Activated effector memory CD4-positive, alpha-beta T cell treated with anti-CD3 and anti-CD28 coated beads, Interleukin-2, amount 50 U/mL, for 16 hours (primary cell): ENCODE data around the gene RNASEH2B.

ENCODE experiments used
- DNase-seq: peaks from one replicate; pipeline ENCODE4 v3.0.0-alpha.2; 2020

Gene RNASEH2B

GRCh38 chr13:50942630-50943311 lies 33.2 kb downstream of the RNASEH2B start:
- no peak for DNase-seq

GRCh38 chr13:50945669-50946068 lies 36.1 kb downstream of the RNASEH2B start:
- DNase-seq: no peak

- no peak for DNase-seq
Observed at GRCh38 chr13:50948601-50949000, 39.0 kb downstream of the RNASEH2B start.

- DNase-seq: no peak
Observed at GRCh38 chr13:50950849-50951248, 41.3 kb downstream of the RNASEH2B start.

GRCh38 chr13:50951366-50951765 lies 41.8 kb downstream of the RNASEH2B start:
- no peak for DNase-seq

GRCh38 chr13:50955241-50955640 lies 45.6 kb downstream of the RNASEH2B start:
- no peak for DNase-seq

- DNase-seq: no peak
Observed at GRCh38 chr13:50955798-50956197, 46.2 kb downstream of the RNASEH2B start.

- DNase-seq: no peak
Observed at GRCh38 chr13:50957620-50958019, 48.0 kb downstream of the RNASEH2B start.

- no peak for DNase-seq
Observed at GRCh38 chr13:50969691-50970090, 60.1 kb downstream of the RNASEH2B start.

- DNase-seq: no peak
Observed at GRCh38 chr13:50970956-50971355, 61.4 kb downstream of the RNASEH2B start.

GRCh38 chr13:50974268-50974667 lies 64.7 kb downstream of the RNASEH2B start:
- no peak for DNase-seq

GRCh38 chr13:50979187-50979586 lies 69.6 kb downstream of the RNASEH2B start:
- DNase-seq: no peak

GRCh38 chr13:50981686-50982085 lies 72.1 kb downstream of the RNASEH2B start:
- no peak for DNase-seq

GRCh38 chr13:50989476-50989875 lies 79.9 kb downstream of the RNASEH2B start:
- no peak for DNase-seq

- no peak for DNase-seq
Observed at GRCh38 chr13:50990065-50990817, 80.7 kb downstream of the RNASEH2B start.

- no peak for DNase-seq
Observed at GRCh38 chr13:50990818-50991506, 81.4 kb downstream of the RNASEH2B start.

GRCh38 chr13:50991579-50992521 lies 82.3 kb downstream of the RNASEH2B start:
- DNase-seq: no peak

GRCh38 chr13:50993371-50993770 lies 83.8 kb downstream of the RNASEH2B start:
- no peak for DNase-seq

- no peak for DNase-seq
Observed at GRCh38 chr13:50993934-50994333, 84.3 kb downstream of the RNASEH2B start.

GRCh38 chr13:50994651-50995050 lies 85.1 kb downstream of the RNASEH2B start:
- no peak for DNase-seq

GRCh38 chr13:50995854-50996253 lies 86.3 kb downstream of the RNASEH2B start:
- DNase-seq: no peak

- DNase-seq: no peak
Observed at GRCh38 chr13:50998326-50998725, 88.7 kb downstream of the RNASEH2B start.

GRCh38 chr13:50999641-51000040 lies 90.0 kb downstream of the RNASEH2B start:
- no peak for DNase-seq
